Right lobe of liver (tissue), 4 donors: ENCODE results near the gene GPC2.

ENCODE experiments used
- POLR2A ChIP-seq: fragments of 450-650 bp; IDR thresholded peaks from one replicate; pipeline ENCODE4 v1.6.1; 2017; ENCODE audit warnings: antibody characterized with exemption, mild to moderate bottlenecking
- TF ChIP-seq, protein P1 (sequence below), 4 donors: fragments of 200-600 bp in 3 of 4; fragments of 450-650 bp in 1 of 4; IDR thresholded peaks; one replicate each; pipeline versions ENCODE4 v1.5.1 to v1.8.0; 2016 to 2022; ENCODE audit warnings: antibody characterized with exemption in 4 of 4, mild to moderate bottlenecking in 2 of 4
- donor health status: DM: no; HTN: no; CAD: no.
- donor health status: DM: no; HTN: no; CAD: no.
- donor health status: DM: no; HTN: yes; CAD: no.

DNA sequence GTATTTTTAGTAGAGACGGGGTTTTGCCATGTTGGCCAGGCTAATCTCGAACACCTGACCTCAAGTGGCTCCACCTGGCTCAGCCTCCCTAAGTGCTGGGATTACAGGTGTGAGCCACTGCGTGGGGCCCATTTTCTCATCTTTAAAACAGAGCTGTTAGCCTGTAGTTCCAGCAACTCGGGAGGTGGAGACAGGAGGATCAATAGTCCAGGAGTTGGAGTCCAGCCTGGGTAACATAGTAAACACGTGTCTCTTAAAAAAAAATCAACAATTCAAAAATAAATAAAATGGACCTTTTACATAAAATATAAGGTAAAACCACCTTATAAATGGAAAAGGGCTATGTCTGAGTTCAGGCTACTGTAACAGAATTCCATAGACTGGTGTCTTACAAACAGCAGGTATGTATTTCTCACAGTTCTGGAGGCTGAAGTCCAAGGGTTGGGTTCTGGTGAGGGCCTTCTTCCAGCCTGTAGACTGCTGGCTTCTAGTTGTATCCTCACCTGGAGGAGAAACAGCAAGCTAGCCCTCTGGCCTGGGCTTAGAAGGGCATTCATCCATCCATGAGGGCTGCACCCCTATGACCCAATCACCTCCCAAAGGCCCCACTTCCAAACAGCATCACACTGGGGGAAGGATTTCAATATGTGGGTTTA is 35.6 kb upstream of the GPC2 start:
- TF ChIP-seq POLR2A = no peak
- TF ChIP-seq, protein P1, sequence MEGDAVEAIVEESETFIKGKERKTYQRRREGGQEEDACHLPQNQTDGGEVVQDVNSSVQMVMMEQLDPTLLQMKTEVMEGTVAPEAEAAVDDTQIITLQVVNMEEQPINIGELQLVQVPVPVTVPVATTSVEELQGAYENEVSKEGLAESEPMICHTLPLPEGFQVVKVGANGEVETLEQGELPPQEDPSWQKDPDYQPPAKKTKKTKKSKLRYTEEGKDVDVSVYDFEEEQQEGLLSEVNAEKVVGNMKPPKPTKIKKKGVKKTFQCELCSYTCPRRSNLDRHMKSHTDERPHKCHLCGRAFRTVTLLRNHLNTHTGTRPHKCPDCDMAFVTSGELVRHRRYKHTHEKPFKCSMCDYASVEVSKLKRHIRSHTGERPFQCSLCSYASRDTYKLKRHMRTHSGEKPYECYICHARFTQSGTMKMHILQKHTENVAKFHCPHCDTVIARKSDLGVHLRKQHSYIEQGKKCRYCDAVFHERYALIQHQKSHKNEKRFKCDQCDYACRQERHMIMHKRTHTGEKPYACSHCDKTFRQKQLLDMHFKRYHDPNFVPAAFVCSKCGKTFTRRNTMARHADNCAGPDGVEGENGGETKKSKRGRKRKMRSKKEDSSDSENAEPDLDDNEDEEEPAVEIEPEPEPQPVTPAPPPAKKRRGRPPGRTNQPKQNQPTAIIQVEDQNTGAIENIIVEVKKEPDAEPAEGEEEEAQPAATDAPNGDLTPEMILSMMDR (IDR thresholded peaks at IDR 0.05) = no peak
